Kidney epithelial cell (primary cell): ENCODE measurements around the gene DCTN2. TPM values are rescaled to one million over a fixed set of nuclear protein-coding genes. Genes with fewer than 3 reads are reported as not detected.

ENCODE experiments used
- DNase-seq: peaks from one replicate; pipeline ENCODE4 v3.0.0-alpha.2; 2010; ENCODE audit warnings: low read depth
- H3K27me3 ChIP-seq: 2 replicates; pipeline ENCODE4 v1.6.0; 2011; ENCODE audit warnings: low read length; ENCODE audit not compliant: control insufficient read depth, insufficient read depth
- H3K36me3 ChIP-seq: 2 replicates; pipeline ENCODE4 v1.5.1; 2011; ENCODE audit warnings: low read length; ENCODE audit not compliant: control insufficient read depth, insufficient read depth
- H3K4me3 ChIP-seq: 2 replicates; pipeline ENCODE4 v1.5.1; 2011; ENCODE audit warnings: low read depth, mild to moderate bottlenecking, control low read depth, low read length
- CTCF ChIP-seq: IDR thresholded peaks from 2 replicates; pipeline ENCODE4 v1.5.1; 2011; ENCODE audit warnings: mild to moderate bottlenecking, moderate library complexity, low read length, control low read depth, inconsistent platforms; ENCODE audit not compliant: insufficient read depth, poor library complexity, severe bottlenecking
- total RNA-seq: library from RNA; depleted of rRNA; stranded (reverse); fragments of >200 nt; gene quantifications from 2 replicates; pipeline ENCODE4 v1.2.3, GENCODE V29; 2015

Gene DCTN2
- total RNA-seq, 1 donor from 2014 or later = 154 TPM

GRCh38 chr12:57535764-57536596 lies 11.0 kb downstream of the DCTN2 start:
- no peak overlapping the region for H3K4me3 ChIP-seq
- no peak for DNase-seq
- H3K27me3 ChIP-seq = no peaks in the 10 kb centered on the region
- H3K36me3 ChIP-seq = peaks cover 1% of the 10 kb centered on the region
- TF ChIP-seq CTCF = no peak

- Histone ChIP-seq H3K27me3 (no peaks in the 10 kb centered on the region), H3K4me3 (no peak overlapping the region), H3K36me3 (peaks cover 2% of the 10 kb centered on the region)
- no peak for TF ChIP-seq CTCF
- no peak for DNase-seq
Measured at GRCh38 chr12:57534991-57535543, 11.9 kb downstream of the DCTN2 start.

- Histone ChIP-seq H3K27me3 (no peaks in the 10 kb centered on the region), H3K4me3 (no peak overlapping the region), H3K36me3 (peaks cover 2% of the 10 kb centered on the region)
- no peak for DNase-seq
- TF ChIP-seq CTCF = no peak
Measured at GRCh38 chr12:57534250-57534649, 12.7 kb downstream of the DCTN2 start.

- peaks cover 4% of the 10 kb centered on the region for H3K36me3 ChIP-seq
- DNase-seq = no peak
Measured at GRCh38 chr12:57533108-57533507, 13.9 kb downstream of the DCTN2 start.

GRCh38 chr12:57531836-57532235 lies 15.2 kb downstream of the DCTN2 start:
- no peak for DNase-seq
- no peak overlapping the region for H3K4me3 ChIP-seq
- H3K27me3 ChIP-seq = no peaks in the 10 kb centered on the region
- peaks cover 4% of the 10 kb centered on the region for H3K36me3 ChIP-seq
- no peak for TF ChIP-seq CTCF

More at GRCh38 chr12:57533108-57533507, 13.9 kb downstream of the DCTN2 start:
- Histone ChIP-seq H3K27me3 (no peaks in the 10 kb centered on the region), H3K4me3 (no peak overlapping the region)
- TF ChIP-seq CTCF = no peak
